PC-3 (cell line): ENCODE results near the gene ZFYVE28.

ENCODE experiments used
- CTCF ChIP-seq: fragments of 300-600 bp; sonication (generic); conservative IDR thresholded peaks from 2 replicates; pipeline ENCODE4 v1.5.1; 2017; ENCODE audit warnings: antibody characterized with exemption, low read depth, mild to moderate bottlenecking, low read length
- EZH2 ChIP-seq: fragments of 300-600 bp; sonication (generic); IDR thresholded peaks from one replicate; pipeline ENCODE4 v1.6.1; 2017; ENCODE audit warnings: antibody characterized with exemption, mild to moderate bottlenecking, low read length; ENCODE audit not compliant: unreplicated experiment
- EZH2phosphoT487 ChIP-seq: fragments of 300-600 bp; sonication (generic); IDR thresholded peaks from 2 replicates; pipeline ENCODE4 v1.6.1; 2018; ENCODE audit warnings: mild to moderate bottlenecking, antibody characterized with exemption, low read length, borderline replicate concordance

- no peak for TF ChIP-seq EZH2
- no peak for TF ChIP-seq CTCF
- no peak for TF ChIP-seq EZH2phosphoT487
These were observed 6.1 kb upstream of the ZFYVE28 start for GRCh38 chr4:2424581-2424980.
